Stimulated activated CD8-positive, alpha-beta memory T cell treated with anti-CD3 and anti-CD28 coated beads, Interleukin-15, amount 100 ng/mL, for 1 hour (primary cell): ENCODE measurements around the gene LRCH1.
"Not testable (repeated sequence)": the region's sequence is repeated elsewhere in the genome, so short reads cannot be mapped to it uniquely, and the experiment has no call there.

ENCODE experiments used
- DNase-seq: peaks from one replicate; pipeline ENCODE4 v3.0.0-alpha.2; 2020; ENCODE audit warnings: low read depth

The LRCH1 gene, protein sequence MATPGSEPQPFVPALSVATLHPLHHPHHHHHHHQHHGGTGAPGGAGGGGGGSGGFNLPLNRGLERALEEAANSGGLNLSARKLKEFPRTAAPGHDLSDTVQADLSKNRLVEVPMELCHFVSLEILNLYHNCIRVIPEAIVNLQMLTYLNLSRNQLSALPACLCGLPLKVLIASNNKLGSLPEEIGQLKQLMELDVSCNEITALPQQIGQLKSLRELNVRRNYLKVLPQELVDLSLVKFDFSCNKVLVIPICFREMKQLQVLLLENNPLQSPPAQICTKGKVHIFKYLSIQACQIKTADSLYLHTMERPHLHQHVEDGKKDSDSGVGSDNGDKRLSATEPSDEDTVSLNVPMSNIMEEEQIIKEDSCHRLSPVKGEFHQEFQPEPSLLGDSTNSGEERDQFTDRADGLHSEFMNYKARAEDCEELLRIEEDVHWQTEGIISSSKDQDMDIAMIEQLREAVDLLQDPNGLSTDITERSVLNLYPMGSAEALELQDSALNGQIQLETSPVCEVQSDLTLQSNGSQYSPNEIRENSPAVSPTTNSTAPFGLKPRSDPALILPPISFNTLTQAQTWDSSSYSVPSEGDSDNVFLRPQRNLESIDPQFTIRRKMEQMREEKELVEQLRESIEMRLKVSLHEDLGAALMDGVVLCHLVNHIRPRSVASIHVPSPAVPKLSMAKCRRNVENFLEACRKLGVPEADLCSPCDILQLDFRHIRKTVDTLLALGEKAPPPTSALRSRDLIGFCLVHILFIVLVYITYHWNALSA

DNA sequence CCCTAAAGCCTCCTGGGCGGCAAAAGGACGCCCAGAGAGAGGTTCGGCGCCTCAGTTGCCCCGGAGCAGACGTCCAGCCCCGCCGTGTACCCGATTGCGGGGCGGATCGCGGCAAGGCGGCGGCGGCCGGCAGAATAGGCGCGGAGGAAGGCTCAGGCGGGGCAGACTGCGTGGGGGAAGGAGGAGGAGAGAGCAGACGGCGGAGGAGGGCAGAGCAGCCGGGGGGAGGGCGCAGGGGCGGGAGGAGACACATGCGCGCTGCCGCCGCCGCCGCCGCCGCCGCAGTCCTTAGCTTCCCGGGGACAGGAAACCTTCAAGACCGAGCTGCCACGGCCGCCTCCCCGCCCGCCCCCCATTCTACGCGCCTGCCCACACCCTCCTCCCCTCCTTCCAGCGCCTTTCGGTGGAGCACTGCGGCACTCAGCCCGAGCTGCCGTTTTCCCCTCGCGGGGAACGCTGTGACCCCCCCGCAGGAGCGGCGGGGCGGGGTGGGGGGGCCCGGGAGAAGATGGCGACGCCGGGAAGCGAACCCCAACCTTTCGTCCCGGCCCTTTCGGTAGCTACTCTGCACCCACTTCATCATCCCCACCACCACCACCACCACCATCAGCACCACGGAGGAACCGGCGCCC is at the start of gene LRCH1:
TSS of gene LRCH1 (plus strand) at position 282 of the 632 bp plus-strand sequence. CDS start at position 509, 227 bp downstream.
- peak; percentile 66 for DNase-seq

DNA sequence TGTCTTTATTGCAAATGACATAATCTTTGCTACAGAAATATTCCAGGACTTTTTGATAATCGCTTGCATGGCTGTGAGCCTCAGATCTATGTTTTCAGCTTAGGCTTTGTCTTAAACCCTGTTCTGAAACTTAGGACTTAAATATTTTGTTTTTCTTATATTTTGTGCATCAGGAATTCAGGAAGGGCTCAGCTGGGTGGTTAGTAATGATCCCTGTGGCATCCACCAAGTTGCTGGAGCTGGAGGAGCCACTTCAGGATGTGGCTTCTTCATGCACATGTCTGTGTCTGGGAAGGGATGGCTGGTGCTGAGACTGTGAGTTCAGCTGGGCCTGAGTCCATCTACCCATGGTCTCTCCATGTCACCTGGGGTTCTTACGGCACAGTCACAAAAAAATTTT is 48.9 kb upstream of the LRCH1 start:
- DNase-seq: no peak

DNA sequence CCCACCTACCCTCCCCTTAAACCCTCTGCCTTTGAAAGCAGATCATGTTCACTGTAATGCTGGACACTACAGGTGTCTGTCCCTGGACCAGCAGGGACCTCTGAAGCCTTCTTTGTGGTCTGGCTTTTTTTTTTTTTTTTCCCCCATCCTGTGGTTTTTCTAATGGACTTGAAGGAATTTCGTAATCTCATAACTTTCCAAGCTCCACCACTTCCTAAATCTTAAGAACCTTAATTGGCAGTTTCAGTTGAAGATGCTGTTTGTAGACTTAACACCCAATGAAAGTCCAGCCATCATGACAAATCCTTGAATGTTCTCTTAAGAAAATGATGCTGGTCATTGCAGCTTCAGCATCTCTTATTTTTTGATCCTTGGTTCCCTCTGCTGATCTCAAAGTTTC is 45.0 kb upstream of the LRCH1 start:
- no peak for DNase-seq

DNA sequence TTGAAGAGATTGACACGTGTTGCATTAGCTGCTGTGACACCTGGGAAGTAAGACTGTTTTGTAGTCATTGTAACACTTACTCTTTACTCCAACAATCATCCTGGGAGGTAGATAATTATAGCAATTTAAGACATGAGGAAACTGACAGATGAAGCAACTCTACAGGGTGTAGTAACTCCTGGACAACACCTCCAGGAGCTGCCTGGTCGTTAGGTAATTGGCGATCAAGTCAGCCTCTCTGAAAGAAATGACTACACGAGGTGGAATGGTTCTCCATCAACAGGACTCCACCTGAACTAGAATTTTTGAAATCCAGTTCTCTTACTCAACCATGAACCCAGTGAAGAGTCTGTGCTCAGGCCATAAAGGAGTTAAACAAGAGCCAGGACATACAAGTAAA is 43.0 kb upstream of the LRCH1 start:
- no peak for DNase-seq

DNA sequence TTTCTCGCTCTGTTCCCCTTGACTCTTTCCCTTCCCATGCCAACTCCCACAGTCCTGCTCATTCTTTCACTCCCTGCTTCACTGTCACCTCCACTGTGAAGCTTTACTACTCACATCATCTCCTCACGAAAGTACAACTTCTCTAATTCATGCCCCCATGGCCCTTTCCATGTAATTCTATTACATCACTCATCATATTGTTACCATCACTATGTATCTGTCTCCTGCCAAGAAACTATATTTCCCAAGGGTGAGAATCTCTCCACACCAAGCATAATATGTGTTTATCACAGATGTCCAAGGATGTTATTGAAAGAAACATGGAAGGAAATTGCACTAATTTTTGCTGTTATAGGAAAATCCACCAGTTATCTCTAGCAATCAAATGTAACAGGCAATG is 37.2 kb upstream of the LRCH1 start:
- DNase-seq: no peak

DNA sequence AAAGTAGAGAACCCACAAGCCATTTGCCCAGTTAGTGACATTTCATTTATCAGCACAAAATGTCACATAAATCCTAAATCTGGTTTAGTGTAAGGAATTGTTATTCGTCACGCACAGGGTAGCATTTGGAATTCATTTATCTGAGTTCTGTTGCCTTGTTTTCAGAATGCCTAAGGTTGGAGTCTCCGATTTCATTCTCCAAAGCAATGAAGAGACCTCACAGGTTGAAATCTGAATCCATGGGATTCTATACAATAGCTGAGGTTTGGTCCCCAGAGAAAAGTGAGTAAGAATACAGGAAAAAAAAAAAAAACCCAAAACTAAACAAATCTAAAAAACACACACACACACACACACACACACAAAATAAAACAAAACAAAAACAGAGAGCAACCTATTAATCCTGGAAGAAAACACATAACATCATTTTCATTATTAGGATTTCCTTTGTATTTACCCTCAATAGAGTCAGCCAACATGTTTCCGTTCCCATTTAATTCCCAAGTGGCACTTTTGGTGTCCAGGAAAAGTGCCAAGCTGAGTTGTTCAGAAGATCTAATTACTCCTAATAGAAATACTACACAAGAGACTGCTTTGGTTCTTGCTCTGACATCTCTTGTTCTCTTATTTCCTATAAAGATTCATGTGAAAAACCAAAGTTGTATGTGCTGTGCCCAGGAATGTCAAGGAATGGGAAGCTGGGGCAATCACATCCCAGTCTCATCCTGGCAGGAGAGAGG is 36.2 kb upstream of the LRCH1 start:
- no peak for DNase-seq

DNA sequence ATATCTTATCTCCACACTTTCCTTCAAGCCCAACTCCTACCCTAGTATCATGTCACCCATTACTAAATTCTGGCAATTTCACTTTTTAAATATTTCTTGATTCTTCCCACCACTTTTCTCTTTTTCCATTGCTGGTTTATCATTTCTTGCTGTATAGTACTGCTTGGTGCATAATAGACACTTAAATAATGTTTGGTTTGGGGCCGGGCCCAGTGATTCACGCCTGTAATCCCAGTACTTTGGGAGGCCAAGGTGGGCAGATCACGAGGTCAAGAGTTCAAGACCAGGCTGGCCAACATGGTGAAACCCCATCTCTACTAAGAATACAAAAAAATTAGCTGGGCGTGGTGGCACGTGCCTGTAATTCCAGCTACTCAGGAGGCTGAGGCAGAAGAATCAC is 35.2 kb upstream of the LRCH1 start:
- not testable (repeated sequence) for DNase-seq

DNA sequence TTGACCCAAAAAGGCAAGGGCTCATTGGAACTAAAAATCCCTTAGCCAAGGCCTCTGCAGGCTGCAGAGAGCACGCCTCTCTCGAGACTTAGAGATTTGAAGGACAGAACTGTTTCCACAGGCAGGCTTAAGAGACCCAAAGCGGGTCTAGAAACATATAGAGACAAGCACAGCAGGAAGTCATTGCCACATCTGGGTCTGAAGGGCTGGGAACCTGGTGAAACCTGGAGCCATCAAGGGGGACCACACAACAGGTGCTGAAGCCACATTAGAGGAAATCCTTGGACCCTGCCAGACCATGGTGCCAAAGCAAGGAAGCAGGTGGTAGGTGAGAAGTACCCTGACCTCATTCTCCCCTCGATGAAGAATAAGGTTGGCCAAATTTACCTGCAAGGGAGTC is 33.8 kb upstream of the LRCH1 start:
- DNase-seq: no peak

DNA sequence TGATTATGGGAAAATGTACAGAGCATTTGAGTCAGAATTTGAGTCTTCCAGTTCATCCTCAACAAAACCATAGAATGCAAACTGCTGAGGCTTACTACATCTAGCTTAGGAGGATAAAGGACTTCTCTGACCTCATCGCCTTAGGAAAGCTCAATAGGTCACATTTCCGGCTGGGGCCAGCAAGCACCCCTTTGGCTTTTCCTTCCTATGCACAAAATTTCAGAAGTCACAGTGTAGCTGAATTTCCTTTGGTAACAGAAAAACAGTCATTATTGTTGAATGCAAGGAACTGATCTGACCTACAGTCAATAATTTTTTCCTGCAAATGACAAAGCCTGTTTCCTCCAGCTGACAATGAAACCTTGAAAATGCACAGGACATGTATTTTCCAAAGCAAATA is 32.8 kb upstream of the LRCH1 start:
- no peak for DNase-seq

DNA sequence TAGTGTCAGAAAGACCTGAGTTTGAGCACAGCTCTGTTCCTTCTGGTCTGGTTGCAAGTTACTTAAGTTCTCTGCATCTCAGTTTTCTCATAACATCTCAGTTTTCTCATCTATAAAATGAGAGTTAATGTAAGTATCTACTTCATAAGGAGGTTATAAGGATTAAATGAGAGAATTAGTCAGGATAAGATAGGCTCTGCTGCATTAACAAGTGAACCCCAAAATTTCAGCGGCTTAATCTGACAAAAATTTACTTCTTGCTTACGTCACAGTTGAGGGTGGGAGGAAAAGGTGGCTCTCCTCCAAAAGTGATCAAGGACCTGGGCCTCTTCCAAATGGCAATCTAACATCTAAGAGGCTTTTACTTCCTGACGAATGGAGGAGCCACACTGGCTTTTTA is 31.5 kb upstream of the LRCH1 start:
- DNase-seq: no peak

DNA sequence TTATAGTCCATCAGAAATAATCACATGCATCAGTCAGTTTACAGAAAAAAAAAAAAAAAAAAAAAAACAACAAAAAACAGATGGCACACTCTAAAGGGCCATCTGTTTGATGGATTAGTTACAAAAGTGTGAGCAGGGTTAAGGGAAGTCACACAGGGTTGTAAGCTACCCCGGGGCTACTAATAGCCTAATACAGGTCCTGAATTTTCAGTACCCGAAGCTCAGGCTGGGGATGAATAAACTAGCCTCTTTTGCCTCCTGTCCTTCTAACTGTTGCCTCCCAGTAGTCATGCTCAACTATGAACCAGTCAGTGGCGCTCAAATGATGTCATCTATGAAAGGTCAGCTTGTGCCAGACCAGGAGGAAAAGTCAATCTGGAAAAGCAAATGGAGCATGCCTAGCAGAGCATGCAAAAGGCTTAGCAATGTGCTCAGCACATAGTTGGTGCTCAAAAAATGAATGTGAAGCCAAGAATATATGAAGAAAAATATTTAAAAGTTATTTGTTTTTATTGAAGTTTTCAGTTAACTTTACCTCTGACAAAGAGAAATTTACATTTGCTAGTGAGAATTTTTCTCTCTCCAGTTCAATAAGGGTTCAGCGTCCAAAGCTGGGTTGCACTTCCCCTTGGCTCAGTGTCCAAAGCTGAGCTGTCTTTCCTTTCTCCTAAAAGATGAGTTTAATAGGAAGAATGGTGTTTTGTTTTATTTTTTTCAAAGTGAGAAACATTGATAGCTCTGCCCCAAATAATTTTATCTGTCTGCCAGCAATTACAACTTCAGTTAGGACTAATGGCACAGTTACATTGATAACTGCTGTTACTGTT is 30.8 kb upstream of the LRCH1 start:
- DNase-seq: no peak

DNA sequence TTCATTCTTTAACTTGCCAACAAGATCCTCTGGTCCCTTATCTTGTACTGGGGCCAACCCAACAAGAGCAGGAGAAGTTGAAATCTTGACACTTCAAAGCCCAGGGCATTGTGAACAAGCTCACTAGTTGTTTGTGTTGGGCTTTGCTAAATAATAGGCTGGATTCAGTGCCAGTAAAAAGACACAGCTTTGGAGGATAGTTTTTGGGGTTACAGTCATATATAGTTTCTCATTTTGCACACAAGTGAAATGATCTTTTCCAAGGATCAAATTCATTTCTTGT is 30.3 kb upstream of the LRCH1 start:
- no peak for DNase-seq

DNA sequence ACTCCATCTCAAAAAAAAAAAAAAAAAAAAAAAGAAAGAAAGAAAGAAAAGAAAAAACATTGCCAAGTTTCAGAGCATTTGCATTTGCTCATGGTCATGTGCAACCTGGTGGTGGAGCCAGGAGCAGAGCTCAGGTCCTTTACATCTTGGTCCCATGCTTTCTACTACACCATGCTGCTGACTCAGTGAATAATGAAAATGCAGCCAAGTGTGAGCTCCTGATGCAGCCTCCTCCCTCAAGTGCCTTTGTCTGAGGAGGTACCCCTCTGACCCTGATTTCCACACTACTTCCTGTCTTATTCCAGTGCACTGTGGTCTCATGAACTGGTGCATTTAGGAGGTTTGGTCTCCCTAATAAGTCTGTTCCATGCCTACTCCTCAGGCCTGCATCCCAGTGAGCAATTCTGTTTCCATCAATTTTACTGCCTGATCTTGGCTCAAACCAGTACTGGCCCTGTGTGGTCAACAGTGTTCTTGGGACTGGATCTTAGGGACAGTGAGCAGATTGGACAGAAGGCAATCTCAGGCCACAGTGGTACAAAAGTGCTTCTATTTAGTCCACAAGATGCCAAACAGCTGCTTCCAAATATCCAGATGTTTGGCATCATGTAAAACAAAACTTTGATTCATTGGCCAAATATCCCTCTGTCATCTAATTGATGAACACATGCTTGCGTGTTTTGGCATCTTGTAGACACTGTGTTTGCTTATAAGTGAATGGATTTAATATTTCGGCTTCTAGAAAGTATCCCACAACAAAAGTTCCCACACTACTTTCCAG is 28.8 kb upstream of the LRCH1 start:
- DNase-seq: no peak

DNA sequence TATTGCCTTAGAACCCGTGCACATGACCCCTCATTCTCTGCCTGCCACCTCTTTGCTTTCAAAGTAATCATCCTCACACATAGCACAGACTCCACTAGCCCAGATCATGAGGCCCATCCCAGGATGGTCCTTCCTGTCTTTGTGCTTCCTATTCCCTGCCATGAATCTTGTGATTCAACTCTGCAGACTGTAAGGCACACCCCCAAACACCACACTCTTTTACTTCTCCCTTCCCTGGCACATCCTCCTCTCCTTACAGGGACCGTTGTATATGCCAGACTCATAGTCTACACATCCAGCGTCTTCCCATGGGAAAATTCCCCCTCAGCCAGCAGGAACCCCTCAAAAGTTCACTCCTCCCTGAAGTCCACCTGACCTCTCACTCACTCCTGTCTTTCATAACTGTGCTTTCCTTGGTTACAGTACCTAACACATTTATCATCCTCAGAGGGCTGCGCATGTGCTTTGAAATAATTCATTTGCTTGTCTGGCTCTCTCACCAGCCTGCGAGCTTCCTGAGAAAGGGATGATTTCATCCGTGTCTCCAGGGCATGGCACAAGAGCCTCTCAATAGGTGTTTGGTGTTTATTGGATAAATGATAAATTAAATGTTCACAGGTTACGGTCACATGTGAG is 26.8 kb upstream of the LRCH1 start:
- DNase-seq: no peak

DNA sequence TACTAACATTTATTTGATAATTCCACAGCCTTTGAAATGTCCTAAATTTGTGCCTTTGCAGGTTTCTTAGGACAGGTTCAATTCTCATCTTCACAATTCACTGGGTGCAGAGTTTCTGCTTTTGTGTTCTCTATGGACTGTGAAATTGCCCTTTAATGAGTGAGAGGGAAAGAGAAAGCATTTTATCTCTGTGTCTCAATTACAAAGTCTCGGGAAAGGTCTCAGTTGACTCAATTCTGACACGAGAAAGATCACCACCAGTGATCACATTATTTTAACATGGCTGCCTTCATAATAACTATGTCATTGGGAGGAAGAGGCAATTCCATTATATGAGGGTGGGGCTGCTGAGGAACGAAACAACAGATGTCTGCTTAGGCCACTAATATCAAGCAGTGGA is 26.2 kb upstream of the LRCH1 start:
- no peak for DNase-seq

DNA sequence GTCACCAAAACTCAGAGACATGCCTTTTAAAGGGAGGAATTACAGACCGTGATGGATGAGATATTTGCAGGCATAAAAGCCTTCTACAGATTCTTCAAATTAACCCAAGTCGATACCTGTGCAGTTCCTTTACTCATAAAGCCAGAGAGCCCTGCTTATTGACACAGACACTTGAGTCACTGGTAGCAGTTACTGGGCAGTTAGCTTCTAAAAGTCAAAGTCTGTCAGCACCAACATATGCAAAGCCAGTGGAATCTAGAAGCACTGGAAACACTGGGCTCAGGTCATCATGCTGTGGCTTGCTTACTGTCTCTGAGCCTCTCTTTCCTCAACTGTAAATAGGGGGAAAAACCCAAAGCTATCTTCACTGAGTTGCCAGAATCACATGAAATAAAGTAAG is 25.7 kb upstream of the LRCH1 start:
- DNase-seq: no peak

DNA sequence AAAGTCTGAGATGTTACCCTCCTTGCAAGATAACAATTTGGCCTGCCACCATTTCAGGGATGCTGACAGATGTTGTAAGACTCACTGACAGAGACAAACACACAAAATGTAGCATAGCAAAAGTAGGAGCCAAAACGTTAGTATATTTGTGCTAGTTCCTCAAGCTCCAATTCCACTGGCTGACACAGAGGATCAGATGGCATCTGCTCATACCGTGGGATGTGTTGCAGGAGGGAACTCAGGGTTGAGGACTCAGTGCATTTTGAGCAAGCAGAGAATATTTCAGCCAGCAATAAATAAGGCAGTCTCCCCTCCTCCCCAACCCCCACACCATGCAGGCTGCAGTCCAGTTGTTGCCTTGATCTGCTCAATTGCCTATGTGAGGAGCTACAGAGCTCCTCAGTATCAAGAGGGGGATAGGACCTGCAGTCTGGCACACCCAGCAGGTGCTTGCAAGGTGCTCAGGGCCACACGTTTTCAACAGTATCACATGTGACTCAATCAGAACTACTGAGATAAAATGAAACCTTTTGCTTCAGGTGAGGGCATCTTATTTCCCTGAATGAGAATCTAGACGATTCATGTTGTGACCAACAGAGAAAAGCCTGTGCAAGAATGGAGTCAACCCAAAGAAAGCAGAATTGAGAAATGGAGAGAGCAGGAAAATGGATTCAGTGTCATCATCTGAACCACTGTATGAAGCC is 23.6 kb upstream of the LRCH1 start:
- DNase-seq: no peak

DNA sequence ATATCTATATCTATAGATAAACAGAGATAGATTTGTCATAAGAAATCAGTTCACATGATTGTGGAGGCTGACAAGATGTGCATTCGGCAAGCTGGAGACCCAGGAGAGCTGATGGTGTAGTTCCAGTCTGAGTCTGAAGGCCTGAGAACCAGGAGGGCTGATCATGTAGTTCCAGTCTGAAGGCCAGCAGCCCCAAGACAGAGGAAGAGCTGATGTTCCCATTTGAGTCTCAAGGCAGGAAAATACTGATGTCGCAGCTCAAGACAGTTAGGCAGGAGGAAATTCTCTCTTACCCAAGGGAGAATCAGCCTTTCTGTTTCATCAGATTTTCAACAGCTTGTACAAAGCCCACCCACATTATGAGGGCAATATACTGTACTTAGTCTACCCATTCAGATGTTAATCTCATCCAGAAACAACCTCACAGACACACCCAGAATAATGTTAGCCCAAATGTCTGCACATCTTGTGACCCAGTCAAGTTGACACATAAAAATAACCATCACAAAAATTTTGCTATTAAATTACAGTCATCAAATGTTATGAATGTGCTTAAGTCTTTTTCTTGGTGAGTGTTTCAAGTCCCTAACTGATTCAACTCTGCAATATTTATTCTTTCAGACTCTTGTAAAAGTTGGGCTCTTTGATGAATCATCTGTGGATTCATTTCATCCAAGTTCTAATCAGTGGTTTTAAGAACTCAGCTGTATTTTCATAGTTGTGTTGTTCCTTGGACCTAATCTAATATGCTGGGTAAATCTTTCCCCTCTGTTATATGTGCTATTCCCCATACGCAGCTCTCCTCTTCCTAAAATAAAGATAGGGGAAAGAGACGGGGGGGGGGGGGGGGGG is 22.7 kb upstream of the LRCH1 start:
- DNase-seq: no peak

DNA sequence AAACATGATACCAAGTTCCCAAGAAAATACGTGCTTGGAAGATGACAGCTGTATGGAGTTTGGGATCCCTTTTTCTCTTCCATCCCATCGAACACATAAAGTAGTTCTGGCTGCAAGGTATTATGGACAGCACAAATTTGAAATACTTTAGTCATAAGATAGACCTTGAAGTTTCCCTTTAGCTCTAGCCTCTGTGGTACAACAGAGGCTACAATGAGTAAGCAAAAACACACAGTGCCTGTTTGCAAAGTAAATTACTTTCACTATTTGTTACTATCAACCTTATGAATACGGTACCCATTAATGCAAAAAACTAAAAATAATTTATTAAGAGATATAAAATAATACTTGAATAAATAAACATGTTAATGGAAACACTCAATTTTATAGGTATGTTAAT is 21.0 kb upstream of the LRCH1 start:
- DNase-seq: no peak
